ENCODE data around the gene CDK19. TPM values are rescaled to one million over a fixed set of nuclear protein-coding genes. Genes with fewer than 3 reads are reported as not detected.
A peak's percentile ranks its signal among the peaks of the same experiment; 100 is the strongest.

The CDK19 gene
- total RNA-seq = 10 to 100 TPM; 21.2 to 30.8 (median 25.9) TPM
- total RNA-seq (2013) = 24.9 TPM

GRCh38 chr6:110815411-110816409 is at the start of gene CDK19:
Gene CDK19, minus strand, starts transcription at chr6:110815469. Its CDS starts 333 bp downstream, at chr6:110815136.
- Histone ChIP-seq H3K9me3 (ENCODE audit: control insufficient read depth, insufficient read depth, low read length) (no peaks in the 10 kb centered on the region), H3K27me3 (ENCODE audit: control insufficient read depth, insufficient read depth, low read length) (no peaks in the 10 kb centered on the region), H3K36me3 (ENCODE audit: control insufficient read depth, insufficient read depth, low read length) (no peaks in the 10 kb centered on the region), H3K4me1 (ENCODE audit: control insufficient read depth, insufficient read depth, low read length) (peaks cover 13% of the 10 kb centered on the region), H3K4me3 (ENCODE audit: low read length) (peak within 1 kb of the TSS; percentile 70), H3K27ac (ENCODE audit: low read length) (peak within 1 kb of the TSS; percentile 93)
- peak within 1 kb of the TSS; percentile 94 for H3K4me3 Mint-ChIP-seq
- no peaks in the 10 kb centered on the region for H3K9me3 Mint-ChIP-seq
- H3K4me1 Mint-ChIP-seq = peaks cover 23 to 26% of the 10 kb centered on the region in 2 donors
- intact Hi-C loops (cut with micrococcal nuclease) = loop anchor here (1.0 to 5.0 kb wide), 4 partner anchors 59 to 1433 kb away; partner anchors contain the start of genes AMD1, CD164, GTF3C6 and RPF2
- ATAC-seq (peak; percentile 79 to 92 (median 81)), DNase-seq (peak; percentile 97 to 99)
- peak within 1 kb of the TSS; percentile 98 for H3K27ac Mint-ChIP-seq
- no peak for TF ChIP-seq CTCF (IDR thresholded peaks at IDR 0.05)
- WGBS (ENCODE audit: insufficient coverage) = under 1% methylated on average over 47 of the region's 48 CpGs
- no peaks in the 10 kb centered on the region for H3K27me3 Mint-ChIP-seq (ENCODE audit: low read depth in 2 of 2)
- no peaks in the 10 kb centered on the region for H3K36me3 Mint-ChIP-seq

- no peak for ATAC-seq
- Mint-ChIP-seq H3K9me3 (no peaks in the 10 kb centered on the region), H3K27ac (no peak overlapping the region), H3K36me3 (no peaks in the 10 kb centered on the region), H3K27me3 (ENCODE audit: low read depth in 2 of 2) (no peaks in the 10 kb centered on the region), H3K4me3 (no peak overlapping the region), H3K4me1 (no peaks in the 10 kb centered on the region)
- H3K4me1 ChIP-seq (ENCODE audit: control insufficient read depth, insufficient read depth, low read length) = peaks cover 2% of the 10 kb centered on the region
- no peak overlapping the region for H3K27ac ChIP-seq (ENCODE audit: low read length)
- DNase-seq = no peak
- intact Hi-C loops (cut with micrococcal nuclease) = no loop called here
- no peak overlapping the region for H3K4me3 ChIP-seq (ENCODE audit: low read length)
- no peaks in the 10 kb centered on the region for H3K36me3 ChIP-seq (ENCODE audit: control insufficient read depth, insufficient read depth, low read length)
- 83% methylated on average over 1 of the region's 2 CpGs for WGBS (ENCODE audit: insufficient coverage)
- no peaks in the 10 kb centered on the region for H3K9me3 ChIP-seq (ENCODE audit: control insufficient read depth, insufficient read depth, low read length)
- no peaks in the 10 kb centered on the region for H3K27me3 ChIP-seq (ENCODE audit: control insufficient read depth, insufficient read depth, low read length)
- no peak for TF ChIP-seq CTCF (IDR thresholded peaks at IDR 0.05)
These were observed 49.6 kb upstream of the CDK19 start for GRCh38 chr6:110864824-110865223.

- Histone ChIP-seq H3K9me3 (ENCODE audit: control insufficient read depth, insufficient read depth, low read length) (no peaks in the 10 kb centered on the region), H3K36me3 (ENCODE audit: control insufficient read depth, insufficient read depth, low read length) (no peaks in the 10 kb centered on the region), H3K27ac (ENCODE audit: low read length) (no peak overlapping the region), H3K4me3 (ENCODE audit: low read length) (peak overlapping the region; percentile 29), H3K4me1 (ENCODE audit: control insufficient read depth, insufficient read depth, low read length) (peaks cover 11% of the 10 kb centered on the region), H3K27me3 (ENCODE audit: control insufficient read depth, insufficient read depth, low read length) (no peaks in the 10 kb centered on the region)
- intact Hi-C loops (cut with micrococcal nuclease) = no loop called here
- peaks cover 0 to 6% of the 10 kb centered on the region in 2 donors for H3K4me1 Mint-ChIP-seq
- TF ChIP-seq CTCF (IDR thresholded peaks at IDR 0.05) = no peak
- no peaks in the 10 kb centered on the region for H3K36me3 Mint-ChIP-seq
- no peak overlapping the region for H3K4me3 Mint-ChIP-seq
- H3K27ac Mint-ChIP-seq = peak overlapping the region in 1 of 2 donors; percentile 37
- H3K9me3 Mint-ChIP-seq = no peaks in the 10 kb centered on the region
- ATAC-seq (peak in 1 of 3 donors; percentile 46), DNase-seq (no peak)
- WGBS (ENCODE audit: insufficient coverage) = 30% methylated on average over 9 of the region's 12 CpGs
- H3K27me3 Mint-ChIP-seq (ENCODE audit: low read depth in 2 of 2) = no peaks in the 10 kb centered on the region
These were observed 44.1 kb upstream of the CDK19 start for GRCh38 chr6:110859335-110859792.

All from natural killer cell (primary cell).